HG03378 (cell line): Measurements from ENCODE around the gene INSIG1.

ENCODE experiments used
- ATAC-seq: cut with Tn5 transposase; IDR thresholded peaks from one replicate; pipeline ENCODE4 v1.9.1; 2021; ENCODE audit warnings: mild to moderate bottlenecking, moderate library complexity; ENCODE audit not compliant: unreplicated experiment

Gene INSIG1

DNA sequence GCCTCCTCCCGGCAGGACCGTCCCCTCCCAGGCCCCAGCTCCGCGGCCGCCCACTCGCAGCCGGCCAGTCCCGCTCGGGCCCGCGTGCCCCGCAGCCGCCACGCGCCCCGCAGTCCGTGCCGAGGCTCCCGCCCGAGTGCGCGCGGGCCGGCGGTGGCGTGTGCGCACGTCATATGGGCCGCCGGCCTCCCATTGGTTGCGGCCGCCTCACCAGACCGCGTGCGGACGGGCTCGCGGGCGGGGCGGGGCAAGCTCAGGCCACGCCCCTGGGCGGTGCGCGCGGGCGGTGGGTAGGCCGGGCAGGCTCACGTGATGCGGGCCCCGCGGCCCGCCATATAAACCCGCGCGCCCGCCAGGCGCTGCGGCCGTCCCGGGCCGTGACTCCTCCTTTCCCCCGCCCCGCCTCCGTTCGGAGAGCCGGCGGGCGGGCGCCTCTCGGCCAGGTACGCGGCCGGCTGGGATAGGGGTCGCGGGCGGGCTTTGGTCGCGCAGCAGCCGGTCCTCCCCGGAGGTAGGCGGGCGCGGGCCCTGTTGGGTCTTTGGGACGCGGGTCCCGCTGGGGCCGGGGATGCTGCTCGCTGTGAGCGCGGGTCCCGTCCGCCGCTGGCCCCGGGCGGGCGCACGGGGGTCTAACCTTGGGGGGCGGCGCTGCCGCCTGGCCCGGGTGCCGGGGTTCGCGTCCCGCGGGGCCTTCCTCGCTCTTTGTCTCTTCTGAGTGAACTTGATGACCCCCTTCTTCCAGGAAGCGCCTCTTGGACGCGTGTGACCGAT is at the start of gene INSIG1:
Gene INSIG1, plus strand, starts transcription at position 362 of the 771 bp plus-strand sequence. Its CDS starts 408 bp downstream, at position 770.
- ATAC-seq, result peak; percentile 36

DNA sequence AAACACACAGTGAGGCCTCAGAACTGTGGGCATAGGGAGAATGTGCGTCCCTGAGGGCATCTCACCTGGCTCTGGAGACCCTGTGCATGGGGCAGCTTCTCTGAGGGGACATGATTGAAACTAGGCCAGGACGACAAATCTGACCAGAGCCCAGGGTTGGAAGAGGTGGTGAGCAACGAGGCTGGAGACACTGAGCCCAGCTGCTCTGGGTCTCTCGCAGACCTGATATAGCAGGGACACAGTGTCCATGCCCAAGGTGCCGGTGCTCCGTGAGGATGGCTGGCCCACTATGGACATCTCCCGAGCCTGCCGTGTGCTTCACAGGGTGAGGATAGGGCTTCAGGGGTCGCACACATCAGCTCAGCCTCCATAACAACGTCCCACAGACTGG is 49.3 kb upstream of the INSIG1 start:
- no peak for ATAC-seq

DNA sequence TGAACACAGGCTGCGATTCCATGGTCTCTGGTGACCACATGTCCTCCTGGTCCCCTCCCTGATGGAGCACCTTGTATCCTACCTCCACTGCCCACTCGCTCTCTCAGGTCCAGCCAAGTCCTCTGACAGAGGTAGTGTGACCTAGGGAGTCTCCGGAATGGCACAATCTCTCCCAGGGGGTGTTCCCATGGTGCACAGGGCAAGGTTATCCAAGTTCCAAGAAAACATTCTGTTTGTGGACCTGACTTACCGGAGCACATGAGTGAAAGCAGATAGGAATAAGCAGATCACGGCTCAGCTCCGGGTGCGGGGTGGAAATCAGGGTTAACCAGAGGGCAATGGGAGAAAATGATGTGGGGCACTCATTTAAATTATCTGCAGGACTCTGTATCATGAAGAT is 45.8 kb upstream of the INSIG1 start:
- no peak for ATAC-seq

DNA sequence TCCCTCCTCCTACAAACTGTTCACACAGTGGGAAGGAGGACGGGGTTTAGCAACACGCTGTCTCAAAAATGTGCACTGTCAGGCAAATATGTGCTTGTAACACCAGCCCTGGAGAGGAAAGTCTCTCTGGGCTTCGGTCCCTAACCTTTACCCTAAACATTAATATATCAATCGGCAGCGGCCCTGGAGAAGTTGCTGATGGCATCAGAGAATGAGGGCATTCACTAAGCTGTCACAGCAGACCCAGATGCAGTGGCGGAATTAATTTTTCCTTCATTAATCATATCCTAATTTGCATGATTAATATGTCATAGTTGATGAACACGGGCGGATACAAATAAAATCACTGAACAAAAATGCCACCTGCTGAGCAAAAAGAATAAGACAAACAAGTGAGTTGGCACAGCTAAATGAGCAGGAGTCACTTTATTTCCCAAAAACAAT is 45.2 kb upstream of the INSIG1 start:
- no peak for ATAC-seq

DNA sequence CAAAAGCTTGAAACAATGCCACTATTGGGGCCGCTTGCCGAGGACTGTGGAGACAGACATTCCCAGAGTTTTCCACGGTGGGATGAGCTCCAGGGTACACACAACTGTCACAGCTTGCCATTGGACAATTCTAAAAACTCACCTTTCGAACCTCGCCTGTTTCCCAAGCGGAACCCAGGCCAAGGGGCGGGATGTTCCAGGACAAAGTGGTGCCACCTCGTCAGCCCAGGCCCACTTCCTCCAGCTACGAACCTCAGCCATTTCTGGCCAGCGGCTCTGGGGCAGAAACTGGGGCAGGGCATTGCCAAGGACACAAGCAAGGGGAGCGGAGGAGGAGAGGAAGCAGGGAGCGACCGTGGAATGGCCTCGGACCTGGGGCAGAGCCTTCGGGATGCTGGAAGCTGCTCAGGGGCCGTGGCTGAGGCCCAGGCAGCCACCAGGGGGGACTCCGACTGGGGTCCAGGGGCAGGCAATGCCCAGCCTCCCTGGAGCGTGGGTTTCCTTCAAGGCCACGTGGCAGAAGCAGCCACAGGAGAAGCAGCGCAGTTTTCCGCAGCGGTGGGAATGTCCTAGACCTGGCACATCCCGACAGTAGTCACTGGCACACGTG is 44.7 kb upstream of the INSIG1 start:
- ATAC-seq, result no peak

DNA sequence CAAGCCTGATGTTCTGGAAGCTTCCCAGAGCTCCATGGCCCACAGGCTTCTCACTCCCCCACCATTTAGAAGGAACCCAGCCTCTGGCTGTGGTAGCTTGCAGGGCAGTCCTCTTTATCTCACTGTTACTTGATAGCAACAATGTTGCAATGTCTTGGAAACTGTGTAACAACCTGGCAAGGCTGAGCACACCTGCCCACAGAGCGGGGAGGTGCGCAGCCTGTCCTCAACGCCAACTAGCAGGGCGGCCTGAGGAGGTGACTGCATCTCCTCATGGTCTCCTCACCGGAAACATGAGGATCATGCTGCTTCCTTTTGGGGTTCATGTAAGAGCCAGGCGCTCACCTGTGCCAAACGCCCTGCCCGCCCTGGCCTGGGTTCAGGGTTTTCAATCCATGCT is 43.7 kb upstream of the INSIG1 start:
- ATAC-seq, result no peak

DNA sequence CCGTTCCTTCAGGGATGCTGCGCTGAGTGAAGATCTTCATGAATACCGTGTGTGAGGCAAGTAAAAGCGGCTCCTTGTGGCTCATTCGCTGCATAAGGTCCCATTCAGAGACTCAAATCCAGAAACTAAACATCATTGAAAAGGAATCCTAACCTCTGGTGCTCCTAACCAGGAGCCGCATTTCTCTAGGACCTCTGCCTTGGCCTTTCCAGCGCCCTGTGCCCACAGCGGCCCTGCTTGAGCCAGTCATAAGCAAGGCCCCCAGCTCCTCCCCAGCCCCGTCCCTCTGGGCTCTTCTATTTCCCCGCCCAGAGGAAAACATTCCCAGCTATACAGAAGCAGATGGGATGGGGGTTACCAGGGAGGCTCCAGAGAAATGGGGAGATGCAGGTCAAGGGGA is 42.6 kb upstream of the INSIG1 start:
- ATAC-seq, result no peak

DNA sequence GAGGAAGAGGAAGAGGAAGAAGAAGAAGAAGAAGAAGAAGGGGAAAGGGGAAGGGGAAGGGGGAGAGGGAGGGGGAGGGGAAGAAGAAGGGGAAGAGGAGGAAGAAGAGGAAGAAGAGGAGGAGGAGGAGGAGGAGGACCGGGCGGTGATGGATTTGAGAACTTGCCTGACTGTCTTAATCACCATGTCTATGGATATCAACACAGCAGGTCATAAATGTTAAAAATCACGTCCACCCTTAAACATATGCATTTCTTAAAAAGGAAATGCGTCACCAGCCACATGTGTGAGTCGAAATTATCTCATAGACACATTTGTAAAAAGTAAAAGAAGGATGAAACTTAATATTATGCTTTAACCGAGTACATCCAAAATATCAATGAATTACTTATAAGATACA is 42.1 kb upstream of the INSIG1 start:
- no peak for ATAC-seq

DNA sequence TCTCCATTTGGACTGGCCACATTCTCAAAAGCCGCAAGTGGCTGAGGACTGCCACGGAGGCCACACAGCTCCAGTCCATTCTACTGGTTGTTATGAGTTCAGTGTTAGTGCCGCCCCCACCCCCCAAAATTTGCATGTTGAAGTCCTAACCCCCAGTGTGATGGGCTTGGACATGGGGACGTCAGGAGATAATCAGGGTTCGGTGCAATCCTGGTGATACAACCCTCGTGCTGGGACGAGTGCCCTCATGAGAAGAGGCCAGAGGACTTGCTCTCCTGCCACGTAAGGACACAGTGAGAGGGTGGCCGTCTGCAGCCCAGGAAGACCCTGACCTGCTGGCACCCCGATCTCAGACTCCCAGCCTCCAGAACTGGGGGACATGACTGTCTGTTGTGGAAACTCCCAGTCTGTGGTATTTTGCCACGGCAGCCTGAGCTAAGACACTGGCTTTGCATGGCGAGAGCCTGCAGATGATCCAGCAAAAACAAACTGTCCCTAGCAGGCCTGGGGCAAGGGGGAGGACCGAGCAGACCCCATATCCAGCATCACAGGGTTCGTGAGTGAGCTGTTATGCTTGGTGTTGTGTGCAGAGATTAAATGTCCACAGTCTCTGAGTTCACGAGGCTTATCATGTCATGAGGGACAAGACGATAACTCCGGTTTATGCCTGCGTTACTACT is 41.5 kb upstream of the INSIG1 start:
- no peak for ATAC-seq

DNA sequence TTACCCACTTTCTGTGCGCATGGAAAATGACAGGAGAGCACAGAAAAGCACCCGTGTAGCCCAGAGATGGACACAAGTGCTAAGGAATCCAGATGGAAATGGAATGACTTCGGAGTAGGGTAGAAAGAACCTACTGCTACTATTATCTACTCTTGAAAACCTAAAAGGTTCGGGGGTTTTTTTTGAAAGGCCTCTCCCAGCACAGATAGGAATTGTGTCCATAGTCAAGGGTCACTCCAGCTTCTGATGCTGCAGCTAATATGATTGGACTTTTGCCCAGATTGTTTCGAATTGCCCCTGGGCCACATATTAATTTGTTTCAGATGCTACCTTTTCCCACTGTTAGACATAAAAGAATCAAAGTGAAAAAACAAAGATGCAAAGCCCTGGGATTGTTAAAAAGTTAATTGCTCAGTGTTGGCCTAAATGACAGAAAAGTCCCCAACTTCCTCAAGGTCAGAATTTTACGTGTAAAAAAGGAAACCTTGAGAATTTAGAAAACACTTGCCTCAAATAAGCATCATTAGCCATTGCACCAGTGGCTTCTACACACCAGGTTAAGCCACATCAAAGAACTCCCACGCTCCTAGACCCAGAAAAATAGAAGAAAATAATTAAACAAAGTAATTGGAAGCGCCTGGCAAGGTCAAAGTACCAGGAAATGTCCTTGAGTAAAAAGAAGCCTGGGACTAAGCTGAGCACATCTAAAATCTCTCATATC is 40.8 kb upstream of the INSIG1 start:
- no peak for ATAC-seq

DNA sequence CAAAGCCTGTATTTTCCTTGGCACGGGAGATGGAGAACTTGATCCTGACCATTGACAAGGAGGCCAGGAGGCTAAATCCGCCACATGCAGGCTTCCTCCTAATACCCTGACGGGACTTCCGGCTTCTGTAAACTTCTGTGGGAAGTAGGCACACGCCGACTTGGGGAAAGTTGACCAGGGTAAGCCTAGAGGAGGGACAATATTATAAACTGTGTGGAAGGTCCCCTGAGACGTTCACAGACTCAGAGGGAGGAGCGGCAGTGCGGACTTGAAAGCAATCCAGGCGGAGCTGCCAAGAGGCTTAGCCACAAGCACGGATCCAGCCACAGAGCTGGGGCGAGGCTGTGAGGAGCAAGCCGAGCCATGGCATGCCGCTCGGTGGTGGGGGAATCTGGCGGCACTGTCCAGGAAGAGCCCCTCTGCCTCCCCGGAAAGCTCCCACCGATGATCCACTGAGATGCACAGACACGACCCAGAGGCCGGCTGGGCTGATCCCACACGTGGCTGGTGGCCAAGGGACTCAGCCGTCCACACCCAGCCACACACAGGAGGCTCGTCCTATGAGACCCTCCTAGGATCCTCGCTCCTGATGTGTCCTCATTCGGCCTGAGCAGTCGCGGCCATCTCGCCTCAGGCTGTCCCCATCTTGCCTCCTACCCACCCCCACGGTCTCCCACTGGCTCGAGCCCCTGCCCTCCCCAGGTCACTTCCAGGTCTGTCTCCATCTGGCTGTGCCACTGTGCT is 40.0 kb upstream of the INSIG1 start:
- no peak for ATAC-seq

DNA sequence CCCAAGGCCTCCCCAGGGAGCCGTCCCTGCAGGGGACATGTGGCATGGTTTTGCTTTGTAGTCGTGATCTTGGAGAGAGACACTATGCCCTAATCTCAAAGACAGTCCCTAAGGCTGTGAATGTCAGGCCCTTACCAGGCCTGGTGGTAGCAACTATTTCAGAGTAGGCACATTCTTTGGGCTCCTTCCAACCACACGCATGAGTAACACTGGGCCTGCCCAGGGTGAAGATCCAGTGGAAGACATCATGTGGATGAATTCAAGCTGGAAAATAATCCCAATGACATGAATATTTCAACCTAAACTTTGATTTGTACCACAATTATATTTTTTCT is 39.5 kb upstream of the INSIG1 start:
- no peak for ATAC-seq

DNA sequence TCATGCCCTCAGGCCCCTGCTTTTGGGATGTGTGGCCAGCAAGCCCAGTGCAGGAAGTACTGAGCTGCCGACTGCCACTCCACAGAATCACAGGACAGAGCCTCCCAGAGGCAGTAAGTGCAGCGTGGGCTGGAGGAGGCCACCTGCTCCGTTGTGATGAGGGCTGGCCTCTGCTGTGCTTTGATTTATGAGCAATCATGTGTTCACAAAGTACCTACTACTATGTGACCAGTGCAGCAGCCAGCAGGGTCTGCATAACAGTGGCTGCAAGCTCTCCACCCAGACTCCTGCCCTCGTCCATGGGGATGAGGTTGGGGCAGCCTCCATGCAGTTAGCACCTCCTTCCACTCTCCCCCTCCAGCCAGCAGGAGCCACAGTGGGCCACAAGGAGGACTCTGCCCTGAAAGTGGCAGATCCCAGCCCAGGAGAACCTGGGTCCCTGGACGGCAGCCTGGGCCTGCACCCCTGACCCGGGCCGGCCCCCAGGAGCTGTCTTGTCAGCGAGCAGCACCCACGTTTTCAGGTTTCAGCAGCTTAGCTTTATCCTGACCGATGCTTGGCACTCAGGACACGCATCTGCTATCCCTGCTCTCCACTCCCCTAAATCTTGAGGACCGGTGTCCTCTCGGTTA is 37.7 kb upstream of the INSIG1 start:
- ATAC-seq, result no peak

DNA sequence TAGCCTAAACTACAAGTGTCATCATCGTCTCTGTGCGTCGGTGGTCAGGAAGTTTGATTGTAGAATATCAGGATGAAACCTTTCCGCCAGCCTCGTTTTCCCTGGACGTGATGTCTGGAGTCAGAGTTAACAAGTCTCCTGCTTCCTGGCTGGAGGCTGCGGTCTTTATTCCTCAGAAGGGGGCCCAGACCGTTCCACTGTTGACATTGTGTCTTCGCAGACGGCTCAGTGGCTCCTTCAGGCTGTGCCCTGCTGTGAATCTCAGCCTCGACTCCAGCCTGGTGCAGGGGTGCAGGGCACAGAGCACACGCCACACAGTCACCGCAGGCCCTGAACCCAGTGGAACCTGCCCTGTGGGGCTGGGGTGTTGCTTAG is 37.2 kb upstream of the INSIG1 start:
- no peak for ATAC-seq

DNA sequence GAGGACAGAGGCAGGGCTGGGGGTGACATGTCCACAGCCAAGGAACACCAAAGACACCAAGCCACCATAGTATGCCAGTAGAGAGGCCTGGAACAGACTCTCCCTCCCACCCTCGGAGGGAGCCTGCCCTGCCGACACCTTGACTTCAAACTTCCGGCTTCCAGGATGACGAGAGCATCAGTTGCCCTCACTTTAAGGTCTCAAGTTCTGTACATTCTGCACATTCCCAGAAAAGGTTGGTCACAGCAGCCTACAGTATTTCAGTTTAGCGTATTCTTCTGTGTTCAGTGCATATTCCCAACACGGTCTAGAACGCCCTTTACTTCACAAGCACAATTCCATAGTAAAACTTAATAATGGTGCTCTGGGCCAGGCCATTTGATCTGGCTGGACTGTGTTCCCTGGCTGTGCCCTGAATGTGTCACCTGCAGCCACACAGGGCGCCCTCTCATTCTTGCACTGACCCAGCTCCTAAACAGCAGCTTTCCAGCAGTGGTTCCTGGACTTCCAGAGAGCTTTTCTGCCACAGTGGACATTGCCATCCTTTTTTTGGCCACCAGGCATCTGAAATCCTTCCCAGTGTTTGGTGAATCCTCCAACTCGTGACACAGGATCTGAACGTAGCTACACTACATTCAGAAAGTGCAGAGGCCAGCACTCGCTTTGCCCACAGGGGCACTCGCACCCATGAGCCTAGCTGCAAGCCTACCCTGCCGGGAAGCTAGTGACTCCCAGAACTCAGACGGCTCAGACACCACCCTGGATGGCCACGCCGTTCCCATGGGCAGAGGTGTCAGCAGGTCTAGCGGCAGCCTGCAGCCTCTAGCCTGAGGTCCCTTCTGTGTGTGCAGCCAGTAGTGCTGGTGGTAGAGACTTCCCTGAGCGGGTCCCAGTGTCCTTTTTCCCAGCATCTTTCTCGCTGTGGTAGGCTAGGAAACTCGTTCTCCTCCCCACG is 36.4 kb upstream of the INSIG1 start:
- no peak for ATAC-seq

DNA sequence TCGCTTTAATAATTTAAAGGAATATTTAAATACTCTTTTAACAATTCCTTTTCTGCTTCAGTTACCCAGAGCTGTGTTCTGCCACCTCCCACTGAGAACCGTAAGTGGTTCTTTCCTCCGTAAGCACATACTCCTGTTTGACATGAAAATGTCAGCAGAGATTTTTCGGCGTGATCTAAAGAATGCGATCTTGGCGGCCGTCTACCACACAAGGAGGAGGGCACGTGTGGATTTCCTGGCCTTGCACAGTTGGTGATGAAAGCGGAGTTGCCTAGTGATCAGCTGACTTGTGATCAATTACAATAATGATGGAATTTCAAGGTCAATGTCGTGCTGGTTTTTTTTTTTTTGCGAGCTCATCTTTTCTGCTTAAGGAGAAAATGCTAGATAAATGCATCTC is 35.6 kb upstream of the INSIG1 start:
- no peak for ATAC-seq

DNA sequence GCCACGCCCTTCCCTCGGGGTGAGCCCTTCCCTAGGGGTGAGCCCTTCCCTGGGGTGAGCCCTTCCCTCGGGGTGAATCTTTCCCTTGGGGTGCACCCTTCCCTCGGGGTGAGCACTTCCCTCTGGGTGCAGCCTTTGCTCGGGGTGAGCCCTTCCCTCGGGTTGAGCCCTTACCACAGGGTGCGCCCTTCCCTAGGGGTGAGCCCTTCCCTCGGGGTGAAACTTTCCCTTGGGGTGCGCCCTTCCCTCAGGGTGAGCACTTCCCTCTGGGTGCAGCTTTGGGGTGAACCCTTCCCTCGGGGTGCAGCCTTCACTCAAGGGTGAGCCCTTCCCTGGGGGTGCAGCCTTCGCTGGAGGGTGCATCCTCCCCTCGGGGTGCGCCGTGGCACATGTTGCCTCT is 34.6 kb upstream of the INSIG1 start:
- ATAC-seq, result no peak

DNA sequence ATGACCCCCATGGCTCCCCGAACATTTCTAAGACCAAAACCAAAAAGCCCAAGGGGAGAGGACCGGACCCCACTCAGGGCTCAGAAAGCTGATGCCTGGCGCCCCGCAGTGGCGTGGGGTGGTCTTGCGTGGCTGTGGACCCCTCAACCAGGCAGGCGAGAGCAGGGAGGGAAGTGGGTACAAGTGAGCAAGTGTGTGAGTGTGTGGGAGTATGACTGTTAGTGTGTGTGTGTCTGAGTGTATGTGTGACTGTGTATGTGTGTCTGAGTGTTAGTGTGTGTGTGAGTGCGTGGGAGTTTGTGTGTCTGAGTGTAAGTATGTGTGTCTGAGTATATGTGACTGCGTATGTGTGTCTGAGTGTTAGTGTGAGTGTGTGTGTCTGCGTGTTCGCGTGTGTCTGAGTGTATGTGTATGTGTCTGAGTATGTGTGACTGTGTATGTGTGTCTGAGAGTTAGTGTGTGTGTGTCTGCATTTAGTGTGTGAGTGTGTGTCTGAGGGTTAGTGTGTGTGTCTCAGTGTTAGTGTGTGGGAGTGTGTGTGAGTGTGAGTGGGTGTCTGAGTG is 34.0 kb upstream of the INSIG1 start:
- no peak for ATAC-seq

DNA sequence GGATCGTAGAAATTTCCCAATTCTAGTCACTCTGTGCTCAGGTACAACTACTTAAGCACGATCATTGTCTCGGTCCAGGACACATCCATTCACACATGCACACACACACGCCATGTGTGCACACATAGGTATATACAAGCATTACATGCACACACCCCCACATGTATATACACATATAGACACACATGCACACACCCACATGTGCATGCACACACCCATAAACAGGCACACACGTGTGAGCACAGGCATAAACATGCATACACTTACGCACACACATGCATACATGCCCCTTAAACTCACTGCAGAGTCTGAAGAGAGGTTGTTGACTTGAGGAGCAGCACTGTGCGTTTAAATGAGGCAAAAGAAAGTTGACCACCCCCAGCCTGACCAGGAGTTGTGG is 32.5 kb upstream of the INSIG1 start:
- ATAC-seq, result no peak
